Transverse colon (tissue), 4 donors: ENCODE results near the gene POU2F1. TPM values are rescaled to one million over a fixed set of nuclear protein-coding genes. Genes with fewer than 3 reads are reported as not detected.

ENCODE experiments used
- DNase-seq: peaks from one replicate; pipeline ENCODE4 v3.0.0-alpha.2; 2019
- H3K27ac ChIP-seq, 4 donors: fragments of 200-600 bp; sonication (generic); 2 replicates each; pipeline ENCODE4 v1.5.1; 2016 to 2018; ENCODE audit warnings: inconsistent platforms in 4 of 4
- H3K27me3 ChIP-seq: fragments of 200-600 bp; sonication (generic); 2 replicates; pipeline ENCODE4 v1.5.1; 2017; ENCODE audit warnings: inconsistent platforms
- H3K36me3 ChIP-seq, 4 donors: fragments of 200-600 bp; sonication (generic); 2 replicates each; pipeline ENCODE4 v1.5.1; 2017 to 2019; ENCODE audit warnings: inconsistent platforms in 4 of 4
- H3K4me1 ChIP-seq, 4 donors: fragments of 200-600 bp; sonication (generic); 2 replicates each; pipeline ENCODE4 v1.5.1; 2017 to 2020; ENCODE audit warnings: inconsistent platforms in 4 of 4
- H3K4me3 ChIP-seq, 4 donors: fragments of 200-600 bp; sonication (generic); 1 replicate in 1 of 4; 2 replicates in 3 of 4; pipeline versions ENCODE4 v1.5.1 to v1.6.1; 2017 to 2019; ENCODE audit warnings: inconsistent platforms in 4 of 4
- H3K9me3 ChIP-seq, 2 donors: fragments of 200-600 bp; sonication (generic); 2 replicates each; pipeline ENCODE4 v1.5.1; 2017 to 2019; ENCODE audit warnings: inconsistent platforms in 2 of 2
- CTCF ChIP-seq, 5 experiments: fragments of 200-600 bp in 3 of 5; fragments of 450-650 bp in 2 of 5; sonication (generic) in 3 of 5; IDR thresholded peaks; 1 replicate in 2 of 5; 2 replicates in 3 of 5; pipeline ENCODE4 v1.5.1; 2016 to 2017; ENCODE audit warnings: antibody characterized with exemption in 5 of 5, inconsistent platforms in 3 of 5, mild to moderate bottlenecking in 2 of 5, moderate library complexity in 1 of 5
- EP300 ChIP-seq: sonication (generic); formaldehyde crosslinking; IDR thresholded peaks from one replicate; pipeline ENCODE4 v1.6.1; 2017; ENCODE audit warnings: antibody characterized with exemption, low read depth
- POLR2A ChIP-seq: fragments of 450-650 bp; IDR thresholded peaks from one replicate; pipeline ENCODE4 v1.6.1; 2016; ENCODE audit warnings: antibody characterized with exemption, mild to moderate bottlenecking, moderate library complexity
- POLR2AphosphoS5 ChIP-seq, 3 donors: sonication (generic); formaldehyde crosslinking; IDR thresholded peaks; one replicate each; pipeline ENCODE4 v1.6.1; 2016; ENCODE audit warnings: antibody characterized with exemption in 3 of 3
- WGBS, 2 donors: methylation state at CpG; one replicate each; pipeline ENCODE4 v1.1.5; 2018; ENCODE audit warnings: low coverage in 1 of 2; 5-methylcytosine and 5-hydroxymethylcytosine counted together
- in situ Hi-C, 4 donors: fragments of 200-750 bp; cut with MboI; loops; one replicate each; pipeline versions ENCODE4 v1.15.0 to v1.15.1; 2017; ENCODE audit warnings: low sequenced_read_pairs in 3 of 4, low pct_ligation_motif_present in 1 of 4, low pct_unique_long_range_greater_than_20kb in 1 of 4
- intact Hi-C: fragments of 100-400 bp; cut with DNase I; formaldehyde crosslinking; loops from one replicate; pipeline ENCODE4 v1.15.1; 2023; ENCODE audit warnings: low total_unique reads
- total RNA-seq, 4 donors: library from RNA; depleted of rRNA; stranded (reverse); fragments of >200 nt; gene quantifications; one replicate each; pipeline ENCODE4 v1.1.0, GENCODE V29; 2016

POU2F1 gene
- total RNA-seq, 4 donors from 2014 or later: 6.6 to 31.8 (median 19.0) TPM

GRCh38 chr1:167357305-167357704, 136.6 kb downstream of the POU2F1 start:
- H3K27ac ChIP-seq: no peak overlapping the region
- no peaks in the 10 kb centered on the region for H3K4me1 ChIP-seq
- no peaks in the 10 kb centered on the region for H3K27me3 ChIP-seq
- TF ChIP-seq CTCF (IDR thresholded peaks at IDR 0.05): no peak
- no peak for TF ChIP-seq POLR2AphosphoS5 (IDR thresholded peaks at IDR 0.05)
- no peak for TF ChIP-seq POLR2A
- no peak for TF ChIP-seq EP300
- DNase-seq: no peak
- 76 to 100% methylated on average over 1 to 6 of the region's 6 CpGs for WGBS, 2 donors
- no peaks in the 10 kb centered on the region for H3K9me3 ChIP-seq
- in situ Hi-C loops: no loop called here
- no peak overlapping the region for H3K4me3 ChIP-seq
- H3K36me3 ChIP-seq: no peaks in the 10 kb centered on the region
- intact Hi-C loops: no loop called here

- no peak overlapping the region for H3K4me3 ChIP-seq
- TF ChIP-seq EP300 (no peak), CTCF (IDR thresholded peaks at IDR 0.05) (no peak), POLR2A (no peak), POLR2AphosphoS5 (IDR thresholded peaks at IDR 0.05) (no peak)
- no peaks in the 10 kb centered on the region for H3K27me3 ChIP-seq
- H3K4me1 ChIP-seq: no peaks in the 10 kb centered on the region
- no peak overlapping the region for H3K27ac ChIP-seq
- H3K9me3 ChIP-seq: no peaks in the 10 kb centered on the region
- in situ Hi-C loops: no loop called here
- no peak for DNase-seq
- WGBS, 2 donors: 79 to 95% methylated on average over 3 to 4 of the region's 4 CpGs
- no peaks in the 10 kb centered on the region for H3K36me3 ChIP-seq
- intact Hi-C loops: no loop called here
These were observed 138.6 kb downstream of the POU2F1 start for GRCh38 chr1:167359295-167359694.

- no peaks in the 10 kb centered on the region for H3K27me3 ChIP-seq
- no peak overlapping the region for H3K4me3 ChIP-seq
- no peak for DNase-seq
- H3K36me3 ChIP-seq: no peaks in the 10 kb centered on the region
- H3K4me1 ChIP-seq: no peaks in the 10 kb centered on the region
- whole genome bisulfite sequencing, 2 donors: 83 to 92% methylated on average over 4 of the region's 4 CpGs
- in situ Hi-C loops: no loop called here
- intact Hi-C loops: no loop called here
- no peaks in the 10 kb centered on the region for H3K9me3 ChIP-seq
- no peak for TF ChIP-seq CTCF (IDR thresholded peaks at IDR 0.05)
- no peak for TF ChIP-seq POLR2AphosphoS5 (IDR thresholded peaks at IDR 0.05)
- no peak overlapping the region for H3K27ac ChIP-seq
These were observed 139.4 kb downstream of the POU2F1 start for GRCh38 chr1:167360120-167360519.

GRCh38 chr1:167362638-167363037, 142.0 kb downstream of the POU2F1 start:
- Histone ChIP-seq H3K36me3 (peaks cover 0 to 3% (median 0%) of the 10 kb centered on the region in 4 donors), H3K9me3 (no peaks in the 10 kb centered on the region), H3K4me3 (no peak overlapping the region), H3K4me1 (no peaks in the 10 kb centered on the region), H3K27me3 (no peaks in the 10 kb centered on the region), H3K27ac (no peak overlapping the region)
- TF ChIP-seq CTCF (IDR thresholded peaks at IDR 0.05): no peak
- no peak for TF ChIP-seq EP300
- no peak for TF ChIP-seq POLR2AphosphoS5 (IDR thresholded peaks at IDR 0.05)
- TF ChIP-seq POLR2A: no peak
- intact Hi-C loops (no loop called here), in situ Hi-C loops (no loop called here)
- no peak for DNase-seq
- WGBS, 2 donors: 77% methylated on average over 1 of the region's 1 CpG; no CpG with 5 or more reads in 1 of the 2 donors
